ENCODE data around the gene EXTL1. TPM values are rescaled to one million over a fixed set of nuclear protein-coding genes. Genes with fewer than 3 reads are reported as not detected.

EXTL1 gene
- total and polyA plus RNA-seq, 12 donors: 0.91 to 17.0 (median 7.0) TPM

- ATAC-seq (peak in 6 of 8 donors; percentile 40 to 75 (median 54)), DNase-seq (no peak)
- Histone ChIP-seq H3K9me3 (no peaks in the 10 kb centered on the region), H3K27ac (peak overlapping the region in 9 of 10 donors; percentile 5 to 68 (median 49)), H3K36me3 (peaks cover 0 to 38% (median 19%) of the 10 kb centered on the region in 9 donors), H3K4me1 (peaks cover 0 to 51% (median 18%) of the 10 kb centered on the region in 9 donors), H3K27me3 (peaks cover 0 to 77% (median 41%) of the 10 kb centered on the region in 7 donors), H3K4me3 (no peak overlapping the region)
- WGBS, 2 donors: 56 to 63% methylated on average over 10 of the region's 10 CpGs
- TF ChIP-seq CTCF (IDR thresholded peaks at IDR 0.05): no peak
- intact Hi-C loops (cut with DNase I): loop anchor here in 1 of 10 donors (5.0 kb wide), 1 partner anchor 1412 kb away; no protein-coding TSS in a partner anchor
Measured at GRCh38 chr1:26049531-26050247, 28.1 kb downstream of the EXTL1 start.

GRCh38 chr1:26050248-26050640 lies 28.7 kb downstream of the EXTL1 start:
- Histone ChIP-seq H3K4me3 (no peak overlapping the region), H3K36me3 (peaks cover 0 to 42% (median 19%) of the 10 kb centered on the region in 9 donors), H3K27ac (peak overlapping the region in 7 of 10 donors; percentile 5 to 68 (median 49)), H3K27me3 (peaks cover 0 to 74% (median 35%) of the 10 kb centered on the region in 7 donors), H3K4me1 (peaks cover 0 to 52% (median 14%) of the 10 kb centered on the region in 9 donors), H3K9me3 (no peaks in the 10 kb centered on the region)
- TF ChIP-seq CTCF (IDR thresholded peaks at IDR 0.05): no peak
- WGBS, 2 donors: 69 to 84% methylated on average over 6 of the region's 6 CpGs
- no peak for DNase-seq
- intact Hi-C loops (cut with DNase I): loop anchor here in 1 of 10 donors (5.0 kb wide), 1 partner anchor 1413 kb away; no protein-coding TSS in a partner anchor
- ATAC-seq: no peak

- no peak for TF ChIP-seq CTCF (IDR thresholded peaks at IDR 0.05)
- Histone ChIP-seq H3K36me3 (peaks cover 0 to 79% (median 23%) of the 10 kb centered on the region in 9 donors), H3K27ac (peak overlapping the region in 5 of 10 donors; percentile 11 to 33 (median 20)), H3K4me3 (no peak overlapping the region), H3K4me1 (peaks cover 0 to 58% (median 12%) of the 10 kb centered on the region in 9 donors), H3K27me3 (peaks cover 0 to 57% (median 6%) of the 10 kb centered on the region in 7 donors), H3K9me3 (no peaks in the 10 kb centered on the region)
- 37 to 39% methylated on average over 16 of the region's 16 CpGs for WGBS, 2 donors
- intact Hi-C loops (cut with DNase I): loop anchor here in 1 of 10 donors (5.0 kb wide), 1 partner anchor 1417 kb away; no protein-coding TSS in a partner anchor
- DNase-seq: no peak
- peak in 2 of 8 donors; percentile 2 to 15 for ATAC-seq
Measured at GRCh38 chr1:26053718-26054560, 32.4 kb downstream of the EXTL1 start.

- no peak for TF ChIP-seq CTCF (IDR thresholded peaks at IDR 0.05)
- no peak for ATAC-seq
- WGBS, 2 donors: 68 to 77% methylated on average over 2 of the region's 2 CpGs
- Histone ChIP-seq H3K4me3 (no peak overlapping the region), H3K4me1 (peaks cover 0 to 60% (median 12%) of the 10 kb centered on the region in 9 donors), H3K9me3 (no peaks in the 10 kb centered on the region), H3K27me3 (peaks cover 0 to 56% (median 0%) of the 10 kb centered on the region in 7 donors), H3K27ac (peak overlapping the region in 1 of 10 donors; percentile 21), H3K36me3 (peaks cover 0 to 90% (median 23%) of the 10 kb centered on the region in 9 donors)
- intact Hi-C loops (cut with DNase I): no loop called here
- DNase-seq: no peak
Measured at GRCh38 chr1:26055041-26055440, 33.5 kb downstream of the EXTL1 start.

All from heart right ventricle (tissue), 16 donors.